Mononuclear cell (primary cell): ENCODE results near the gene TOX4. TPM values are rescaled to one million over a fixed set of nuclear protein-coding genes. Genes with fewer than 3 reads are reported as not detected.
A peak's percentile ranks its signal among the peaks of the same experiment; 100 is the strongest.

Experiments used
- H3K27me3 ChIP-seq: 2 replicates; pipeline ENCODE4 v1.6.0; 2011; ENCODE audit warnings: low read length, control low read depth; ENCODE audit not compliant: insufficient read depth
- H3K4me1 ChIP-seq: 2 replicates; pipeline ENCODE4 v1.5.1; 2011; ENCODE audit warnings: mild to moderate bottlenecking, low read length, control low read depth; ENCODE audit not compliant: insufficient read depth
- H3K4me3 ChIP-seq: 2 replicates; pipeline ENCODE4 v1.5.1; 2011; ENCODE audit warnings: mild to moderate bottlenecking, low read length, moderate library complexity
- H3K9me3 ChIP-seq: 2 replicates; pipeline ENCODE4 v1.5.1; 2011; ENCODE audit warnings: low read depth, mild to moderate bottlenecking, control low read depth, low read length
- total RNA-seq: library from RNA; depleted of rRNA; stranded (reverse); fragments of >200 nt; gene quantifications from one replicate; pipeline ENCODE4 v1.2.3, GENCODE V29; 2012

Gene TOX4
- total RNA-seq, 1 donor = 51.1 TPM

DNA sequence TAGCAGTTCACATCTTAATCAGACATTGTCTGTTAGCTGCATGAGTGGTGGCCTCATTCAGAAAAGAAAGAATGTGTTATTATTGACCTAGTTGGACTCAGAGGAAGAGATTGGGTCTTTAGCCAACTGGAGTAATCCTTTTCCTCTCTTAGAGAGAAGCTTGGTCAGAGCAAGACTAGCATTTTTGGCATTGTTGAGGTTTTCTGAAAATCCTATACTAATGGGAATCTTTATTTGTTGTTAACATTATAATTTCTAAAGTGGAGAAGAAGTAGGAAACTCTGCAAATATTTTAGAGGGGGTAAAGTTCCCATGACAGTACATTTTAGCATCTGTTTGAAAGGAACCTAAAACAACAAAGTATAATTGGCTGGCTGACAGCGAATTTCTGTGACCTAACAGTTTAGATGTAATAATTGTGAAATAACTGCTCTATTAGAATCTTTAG is 9.7 kb downstream of the TOX4 start:
- no peak overlapping the region for H3K4me3 ChIP-seq

GRCh38 chr14:21494902-21495762 is 18.1 kb downstream of the TOX4 start:
- no peaks in the 10 kb centered on the region for H3K27me3 ChIP-seq
- H3K4me3 ChIP-seq = no peak overlapping the region
- no peaks in the 10 kb centered on the region for H3K4me1 ChIP-seq
- no peaks in the 10 kb centered on the region for H3K9me3 ChIP-seq

More for the DNA sequence above, 9.7 kb downstream of the TOX4 start:
- H3K4me1 ChIP-seq = no peaks in the 10 kb centered on the region
- no peaks in the 10 kb centered on the region for H3K9me3 ChIP-seq
- H3K27me3 ChIP-seq = no peaks in the 10 kb centered on the region

DNA sequence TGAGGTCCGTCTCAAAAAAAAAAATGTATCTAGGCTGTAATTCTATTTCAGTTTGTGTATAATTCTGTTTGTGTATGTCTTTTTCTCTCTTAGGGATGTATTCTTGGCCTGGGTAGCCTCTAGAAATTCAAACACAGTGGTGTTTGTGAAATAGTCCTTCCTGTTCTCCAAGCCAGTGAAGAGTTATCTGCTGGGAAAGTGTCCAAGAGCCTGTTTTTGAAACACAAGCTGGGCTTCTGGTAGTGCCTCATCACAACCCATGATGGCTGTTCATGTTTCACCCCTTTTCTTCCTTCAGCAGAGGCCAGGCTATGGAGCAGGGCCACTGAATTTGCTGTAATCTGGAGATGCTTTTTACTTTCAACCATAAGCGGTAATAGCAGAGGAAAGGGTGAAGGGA is 19.5 kb downstream of the TOX4 start:
- Histone ChIP-seq H3K27me3 (no peaks in the 10 kb centered on the region), H3K4me1 (no peaks in the 10 kb centered on the region), H3K9me3 (no peaks in the 10 kb centered on the region), H3K4me3 (no peak overlapping the region)

- Histone ChIP-seq H3K9me3 (no peaks in the 10 kb centered on the region), H3K4me3 (no peak overlapping the region), H3K4me1 (no peaks in the 10 kb centered on the region), H3K27me3 (no peaks in the 10 kb centered on the region)
Observed at GRCh38 chr14:21498540-21499526, 21.8 kb downstream of the TOX4 start.

GRCh38 chr14:21501568-21501967 is 24.6 kb downstream of the TOX4 start:
- no peaks in the 10 kb centered on the region for H3K4me1 ChIP-seq
- H3K27me3 ChIP-seq = no peaks in the 10 kb centered on the region
- H3K9me3 ChIP-seq = no peaks in the 10 kb centered on the region
- H3K4me3 ChIP-seq = no peak overlapping the region

DNA sequence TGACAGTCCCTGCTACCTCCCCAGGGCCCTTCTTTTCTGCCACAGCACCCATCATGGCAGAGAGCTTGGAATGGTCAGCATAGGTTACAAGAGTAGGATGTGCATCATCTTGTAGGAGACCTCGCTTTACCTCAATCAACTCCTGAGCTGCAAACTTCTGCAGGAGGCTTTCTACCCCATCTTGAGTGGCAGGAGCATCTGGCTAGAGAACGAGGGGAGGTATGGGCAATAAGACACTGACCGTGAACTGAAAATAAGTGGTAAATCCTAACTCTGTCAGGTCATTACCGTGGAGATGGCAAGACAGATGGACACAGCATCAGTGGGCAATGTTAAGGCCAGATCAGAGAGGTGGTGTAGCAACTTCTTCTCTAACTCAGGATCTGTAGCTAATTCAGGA is 26.4 kb downstream of the TOX4 start:
- Histone ChIP-seq H3K27me3 (no peaks in the 10 kb centered on the region), H3K4me1 (peaks cover 4% of the 10 kb centered on the region), H3K4me3 (no peak overlapping the region), H3K9me3 (no peaks in the 10 kb centered on the region)

GRCh38 chr14:21505012-21505553 is 28.1 kb downstream of the TOX4 start:
- no peaks in the 10 kb centered on the region for H3K27me3 ChIP-seq
- peaks cover 16% of the 10 kb centered on the region for H3K4me1 ChIP-seq
- no peak overlapping the region for H3K4me3 ChIP-seq
- no peaks in the 10 kb centered on the region for H3K9me3 ChIP-seq

DNA sequence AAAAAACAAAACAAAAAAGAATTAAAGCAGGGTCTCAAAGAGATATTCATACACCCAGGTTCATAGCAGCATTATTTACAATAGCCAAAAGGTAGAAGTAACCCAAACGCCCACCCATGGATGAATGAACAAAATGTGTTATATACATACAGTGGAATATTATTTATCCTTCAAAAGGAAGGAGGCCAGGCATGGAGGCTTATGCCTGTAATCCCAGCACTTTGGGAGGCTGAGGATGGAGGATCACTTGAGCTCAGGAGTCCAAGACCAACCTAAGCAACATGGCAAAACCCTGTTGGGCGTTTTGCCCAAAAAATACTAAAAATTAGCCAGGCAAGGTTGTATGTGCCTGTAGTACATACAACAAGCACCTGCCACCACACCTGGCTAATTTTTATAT is 29.6 kb downstream of the TOX4 start:
- Histone ChIP-seq H3K9me3 (no peaks in the 10 kb centered on the region), H3K4me3 (no peak overlapping the region), H3K27me3 (no peaks in the 10 kb centered on the region), H3K4me1 (peaks cover 24% of the 10 kb centered on the region)

DNA sequence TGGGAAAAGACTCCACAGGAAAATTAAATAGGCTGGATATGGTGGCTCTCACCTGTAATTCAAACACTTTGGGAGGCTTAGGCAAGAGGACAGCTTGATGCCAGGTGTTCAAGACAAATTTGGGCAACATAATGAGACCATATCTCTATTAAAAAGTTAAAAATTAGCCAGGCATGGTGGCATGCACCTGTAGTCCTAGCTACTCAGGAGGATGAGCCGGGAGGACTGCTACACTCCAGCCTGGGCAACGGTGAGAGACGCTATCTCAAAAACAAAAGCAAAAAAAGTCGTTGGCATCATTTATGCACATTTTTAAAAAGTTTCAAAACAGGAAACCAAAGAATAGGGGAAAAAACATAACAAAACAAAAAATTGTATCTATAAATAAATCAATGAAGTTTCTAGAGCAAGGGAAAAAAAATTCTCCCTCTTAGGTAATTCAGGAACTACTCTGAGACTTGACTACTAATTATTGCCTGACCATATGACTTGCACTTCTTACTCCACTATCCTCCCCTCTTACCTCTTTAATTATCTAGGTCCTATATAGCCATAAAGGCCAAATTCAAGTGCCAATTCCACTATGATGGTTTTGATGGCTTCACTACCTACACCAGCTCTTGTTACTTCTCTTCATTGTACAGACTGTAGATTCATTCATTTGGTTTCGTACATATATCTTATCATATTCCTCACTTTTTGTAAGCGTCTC is 32.6 kb downstream of the TOX4 start:
- Histone ChIP-seq H3K4me3 (no peak overlapping the region), H3K27me3 (no peaks in the 10 kb centered on the region), H3K9me3 (no peaks in the 10 kb centered on the region), H3K4me1 (peaks cover 29% of the 10 kb centered on the region)

DNA sequence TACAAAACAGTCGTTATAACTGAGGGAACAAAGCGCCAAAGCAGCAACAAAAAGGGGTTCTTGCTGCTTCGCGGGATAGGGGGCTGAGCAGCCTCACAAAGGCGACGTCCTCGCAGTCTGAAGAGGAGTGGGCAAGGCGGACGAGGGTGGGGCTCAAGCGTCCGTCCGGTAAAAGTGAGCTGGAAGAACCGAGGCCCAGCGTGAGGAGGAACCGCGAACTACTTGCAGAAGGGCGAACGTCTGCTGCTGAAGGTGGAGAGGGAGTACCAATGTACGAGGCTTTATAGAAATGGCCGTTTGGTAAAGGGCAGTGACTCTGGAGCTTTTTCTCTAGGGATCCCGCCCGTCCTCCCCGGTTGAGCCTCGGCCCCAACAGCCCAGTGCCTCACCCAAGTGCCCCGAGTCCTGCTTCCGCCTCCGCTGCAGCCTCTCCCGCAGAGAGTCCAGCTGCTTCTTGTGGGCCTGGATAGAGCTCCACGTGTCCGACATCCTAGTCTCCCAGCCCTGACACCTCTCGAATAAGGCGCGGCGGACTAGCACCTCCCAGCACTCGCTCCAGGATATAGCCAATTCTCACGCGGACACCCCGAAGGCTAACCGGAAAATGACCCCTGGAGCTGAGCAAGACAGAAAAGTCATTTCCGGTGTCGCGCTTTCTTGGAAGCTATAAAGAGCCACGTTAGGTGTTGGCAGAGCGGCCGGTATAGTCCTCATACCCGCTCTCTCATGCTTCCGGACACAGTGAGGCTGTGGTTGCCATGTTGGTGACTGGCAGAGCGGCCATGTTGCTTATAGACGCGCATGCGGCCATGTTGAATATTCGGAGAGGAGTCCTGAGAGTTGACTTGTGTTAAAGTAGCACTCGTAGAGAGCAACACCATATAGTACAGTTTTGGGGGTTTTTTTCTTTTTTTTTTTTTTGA is 34.0 kb downstream of the TOX4 start, which contains the start of gene METTL3:
Gene METTL3 (minus strand): TSS at position 606 of the 923 bp plus-strand sequence. CDS start 117 bp downstream, at position 489.
- peaks cover 29% of the 10 kb centered on the region for H3K4me1 ChIP-seq
- H3K27me3 ChIP-seq = no peaks in the 10 kb centered on the region
- peak within 1 kb of the TSS; percentile 73 for H3K4me3 ChIP-seq
- no peaks in the 10 kb centered on the region for H3K9me3 ChIP-seq

- Histone ChIP-seq H3K4me1 (peaks cover 20% of the 10 kb centered on the region), H3K4me3 (no peak overlapping the region), H3K9me3 (no peaks in the 10 kb centered on the region), H3K27me3 (no peaks in the 10 kb centered on the region)
Observed at GRCh38 chr14:21514341-21514740, 37.3 kb downstream of the TOX4 start.

- no peaks in the 10 kb centered on the region for H3K9me3 ChIP-seq
- H3K27me3 ChIP-seq = no peaks in the 10 kb centered on the region
- no peak overlapping the region for H3K4me3 ChIP-seq
- no peaks in the 10 kb centered on the region for H3K4me1 ChIP-seq
Observed at GRCh38 chr14:21518725-21519124, 41.7 kb downstream of the TOX4 start.

- H3K4me1 ChIP-seq = no peaks in the 10 kb centered on the region
- H3K4me3 ChIP-seq = no peak overlapping the region
- no peaks in the 10 kb centered on the region for H3K27me3 ChIP-seq
- no peaks in the 10 kb centered on the region for H3K9me3 ChIP-seq
Observed at GRCh38 chr14:21520767-21521166, 43.8 kb downstream of the TOX4 start.
